ENCODE data around the gene ADI1. TPM values are rescaled to one million over a fixed set of nuclear protein-coding genes. Genes with fewer than 3 reads are reported as not detected.

Gene ADI1
- total and polyA plus RNA-seq, 2 experiments from 2014 or later = 77.7 to 140 TPM

DNA sequence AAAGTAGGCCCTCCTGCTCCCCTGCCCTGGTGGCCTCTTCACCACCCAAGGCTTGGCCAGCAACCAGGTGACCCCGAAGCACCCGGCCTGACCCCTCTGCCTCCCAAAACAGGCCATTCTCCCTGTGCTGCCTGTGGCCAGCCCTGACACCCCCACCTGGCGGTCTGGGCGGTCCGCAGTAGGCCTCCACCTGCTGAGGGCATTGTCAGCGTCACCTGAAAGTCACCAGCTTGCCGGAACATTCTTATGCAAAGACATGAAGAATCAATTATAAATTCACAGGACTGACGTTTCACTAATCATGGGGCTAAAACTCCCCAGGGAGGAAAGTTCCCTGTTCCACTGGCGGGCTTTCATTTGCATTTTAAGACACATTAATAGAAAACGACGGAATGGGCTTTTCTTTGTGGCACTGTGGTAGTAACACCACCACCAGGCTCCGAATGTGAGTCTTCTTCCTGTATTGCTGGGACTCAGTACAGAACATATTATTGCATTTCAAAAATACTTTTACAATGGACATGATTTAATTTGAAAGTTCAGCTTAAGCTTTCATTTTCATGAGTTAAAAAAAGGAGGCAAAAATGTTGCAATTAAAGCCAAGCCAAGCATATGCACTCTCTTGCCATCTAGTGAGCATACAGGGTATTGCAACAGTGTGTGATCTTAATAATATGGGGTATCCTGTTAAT lies 57.4 kb downstream of the ADI1 start:
- no peak overlapping the region for H2AFZ ChIP-seq
- no peaks in the 10 kb centered on the region for H3K27me3 ChIP-seq (replicated peaks; ENCODE audit: insufficient read depth)
- H3K36me3 ChIP-seq (ENCODE audit: low read depth) = no peaks in the 10 kb centered on the region
- H4K20me1 ChIP-seq (ENCODE audit: insufficient read depth) = no peaks in the 10 kb centered on the region
- peak overlapping the region; percentile 38; the same call in 1 of the 2 replicates for H3K4me3 ChIP-seq
- in situ Hi-C loops (cut with MboI) = no loop called here
- DNase-seq = peak; percentile 68
- peak overlapping the region; percentile 20; the same call in 1 of the 2 replicates for H3K27ac ChIP-seq
- 54 to 59% methylated on average over 12 of the region's 12 CpGs for WGBS, 2 experiments (ENCODE audit: low coverage in 1 of 2, low lambda C conversion rate in 2 of 2, missing lambda C conversion rate in 2 of 2)
- H3K9ac ChIP-seq = peak overlapping the region; percentile 44
- no peak overlapping the region for H3K4me2 ChIP-seq (ENCODE audit: unreplicated experiment)
- no peaks in the 10 kb centered on the region for H3K9me2 ChIP-seq (ENCODE audit: insufficient read depth)
- TF ChIP-seq EZH2 (IDR thresholded peaks at IDR 0.05; ENCODE audit: insufficient read depth, poor library complexity, severe bottlenecking) (no peak), EZH2phosphoT487 (IDR thresholded peaks at IDR 0.05; ENCODE audit: insufficient read depth, low read depth) (no peak)
- peaks cover 24% of the 10 kb centered on the region for H3F3A ChIP-seq (ENCODE audit: insufficient read depth)
- peaks cover 20% of the 10 kb centered on the region for H3K4me1 ChIP-seq (ENCODE audit: insufficient read depth)
- no peaks in the 10 kb centered on the region for H3K9me3 ChIP-seq (ENCODE audit: low read depth)
- no peaks in the 10 kb centered on the region for H3K79me2 ChIP-seq (ENCODE audit: insufficient read depth)

DNA sequence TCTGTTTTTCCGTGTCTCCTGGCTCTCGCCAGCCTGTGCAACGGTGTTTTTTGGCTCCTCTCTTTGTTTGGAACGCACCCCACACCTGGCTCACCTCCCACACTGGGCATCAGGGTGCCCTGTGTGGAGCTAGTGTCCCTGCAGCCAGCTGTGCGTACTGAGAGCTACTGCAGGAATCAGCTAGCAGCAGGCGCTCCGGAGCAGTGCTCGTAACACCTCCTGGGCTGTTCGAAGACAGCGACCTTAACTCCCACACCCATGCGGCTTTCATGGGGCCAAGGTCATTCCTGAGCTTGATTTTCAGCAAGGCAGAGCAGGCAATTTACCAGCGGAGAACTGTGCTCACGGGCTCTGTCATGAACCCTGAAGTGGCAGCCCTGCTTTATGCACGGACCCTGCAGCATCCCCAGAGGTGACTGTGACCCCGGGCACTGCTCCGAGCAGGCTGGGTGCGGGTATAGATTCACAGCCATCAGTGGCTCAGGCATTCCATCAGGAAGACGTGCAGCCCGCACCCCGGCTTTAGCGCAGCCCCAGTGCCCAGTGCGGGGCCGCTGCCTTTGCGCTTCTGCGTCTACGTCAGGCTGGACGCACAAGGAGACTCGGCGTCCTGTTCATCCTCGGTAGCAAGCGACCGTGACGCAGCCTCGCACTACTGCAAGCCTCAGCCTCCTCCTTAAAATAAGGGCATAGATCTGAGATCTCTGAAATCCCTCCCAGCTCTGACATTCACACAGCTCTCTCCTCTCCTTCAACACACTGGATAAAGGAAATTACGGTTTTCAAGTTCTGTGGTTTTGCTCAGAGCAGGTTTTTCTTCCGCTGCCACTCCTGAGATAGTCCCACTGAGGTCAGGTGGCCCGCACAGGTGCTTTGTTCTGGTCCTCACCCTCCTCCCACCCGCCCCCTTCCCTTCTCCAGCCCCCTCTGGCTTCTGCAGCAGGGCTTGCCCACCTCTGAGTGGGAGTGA lies 58.2 kb downstream of the ADI1 start:
- no peaks in the 10 kb centered on the region for H4K20me1 ChIP-seq (ENCODE audit: insufficient read depth)
- no peaks in the 10 kb centered on the region for H3K9me3 ChIP-seq (ENCODE audit: low read depth)
- peaks cover 19% of the 10 kb centered on the region for H3F3A ChIP-seq (ENCODE audit: insufficient read depth)
- in situ Hi-C loops (cut with MboI) = no loop called here
- H3K4me2 ChIP-seq (ENCODE audit: unreplicated experiment) = no peak overlapping the region
- no peaks in the 10 kb centered on the region for H3K79me2 ChIP-seq (ENCODE audit: insufficient read depth)
- no peak for DNase-seq
- no peak overlapping the region for H2AFZ ChIP-seq
- TF ChIP-seq EZH2 (IDR thresholded peaks at IDR 0.05; ENCODE audit: insufficient read depth, poor library complexity, severe bottlenecking) (no peak), EZH2phosphoT487 (IDR thresholded peaks at IDR 0.05; ENCODE audit: insufficient read depth, low read depth) (no peak)
- WGBS, 2 experiments (ENCODE audit: low coverage in 1 of 2, low lambda C conversion rate in 2 of 2, missing lambda C conversion rate in 2 of 2) = 88 to 91% methylated on average over 37 of the region's 38 CpGs
- no peaks in the 10 kb centered on the region for H3K9me2 ChIP-seq (ENCODE audit: insufficient read depth)
- no peaks in the 10 kb centered on the region for H3K27me3 ChIP-seq (replicated peaks; ENCODE audit: insufficient read depth)
- no peak overlapping the region for H3K27ac ChIP-seq
- no peaks in the 10 kb centered on the region for H3K36me3 ChIP-seq (ENCODE audit: low read depth)
- H3K9ac ChIP-seq = no peak overlapping the region
- H3K4me3 ChIP-seq = no peak overlapping the region
- H3K4me1 ChIP-seq (ENCODE audit: insufficient read depth) = peaks cover 12% of the 10 kb centered on the region

DNA sequence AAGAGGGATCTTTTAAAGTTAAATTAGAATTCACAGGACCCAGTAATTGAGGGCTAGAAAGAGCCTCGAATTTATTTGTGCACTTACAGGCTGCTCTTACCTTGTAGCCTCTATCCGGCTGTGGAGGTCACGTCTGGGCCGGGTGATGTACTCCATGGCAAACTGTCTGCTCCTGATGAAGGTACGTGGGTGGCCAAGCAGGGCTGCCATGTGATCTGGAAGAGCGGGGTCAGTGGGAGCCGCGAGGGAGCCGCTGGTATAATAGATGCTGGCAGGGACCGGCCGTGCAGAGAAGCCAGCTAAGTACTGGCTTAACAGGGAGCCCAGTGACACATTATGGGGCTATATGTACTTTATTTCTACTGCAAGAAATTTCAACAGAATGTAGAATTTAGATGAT lies 59.2 kb downstream of the ADI1 start:
- Histone ChIP-seq H3K4me3 (no peak overlapping the region), H3K9me2 (ENCODE audit: insufficient read depth) (no peaks in the 10 kb centered on the region), H3K9me3 (ENCODE audit: low read depth) (no peaks in the 10 kb centered on the region), H3K27me3 (replicated peaks; ENCODE audit: insufficient read depth) (no peaks in the 10 kb centered on the region), H3K9ac (no peak overlapping the region), H3K4me2 (ENCODE audit: unreplicated experiment) (no peak overlapping the region), H4K20me1 (ENCODE audit: insufficient read depth) (no peaks in the 10 kb centered on the region), H3K79me2 (ENCODE audit: insufficient read depth) (no peaks in the 10 kb centered on the region), H3F3A (ENCODE audit: insufficient read depth) (peaks cover 12% of the 10 kb centered on the region), H3K27ac (no peak overlapping the region), H3K4me1 (ENCODE audit: insufficient read depth) (peaks cover 4% of the 10 kb centered on the region), H3K36me3 (ENCODE audit: low read depth) (no peaks in the 10 kb centered on the region), H2AFZ (no peak overlapping the region)
- DNase-seq = no peak
- WGBS, 2 experiments (ENCODE audit: low coverage in 1 of 2, low lambda C conversion rate in 2 of 2, missing lambda C conversion rate in 2 of 2) = 93 to 97% methylated on average over 11 of the region's 11 CpGs
- in situ Hi-C loops (cut with MboI) = no loop called here
- TF ChIP-seq EZH2phosphoT487 (IDR thresholded peaks at IDR 0.05; ENCODE audit: insufficient read depth, low read depth) (no peak), EZH2 (IDR thresholded peaks at IDR 0.05; ENCODE audit: insufficient read depth, poor library complexity, severe bottlenecking) (no peak)

DNA sequence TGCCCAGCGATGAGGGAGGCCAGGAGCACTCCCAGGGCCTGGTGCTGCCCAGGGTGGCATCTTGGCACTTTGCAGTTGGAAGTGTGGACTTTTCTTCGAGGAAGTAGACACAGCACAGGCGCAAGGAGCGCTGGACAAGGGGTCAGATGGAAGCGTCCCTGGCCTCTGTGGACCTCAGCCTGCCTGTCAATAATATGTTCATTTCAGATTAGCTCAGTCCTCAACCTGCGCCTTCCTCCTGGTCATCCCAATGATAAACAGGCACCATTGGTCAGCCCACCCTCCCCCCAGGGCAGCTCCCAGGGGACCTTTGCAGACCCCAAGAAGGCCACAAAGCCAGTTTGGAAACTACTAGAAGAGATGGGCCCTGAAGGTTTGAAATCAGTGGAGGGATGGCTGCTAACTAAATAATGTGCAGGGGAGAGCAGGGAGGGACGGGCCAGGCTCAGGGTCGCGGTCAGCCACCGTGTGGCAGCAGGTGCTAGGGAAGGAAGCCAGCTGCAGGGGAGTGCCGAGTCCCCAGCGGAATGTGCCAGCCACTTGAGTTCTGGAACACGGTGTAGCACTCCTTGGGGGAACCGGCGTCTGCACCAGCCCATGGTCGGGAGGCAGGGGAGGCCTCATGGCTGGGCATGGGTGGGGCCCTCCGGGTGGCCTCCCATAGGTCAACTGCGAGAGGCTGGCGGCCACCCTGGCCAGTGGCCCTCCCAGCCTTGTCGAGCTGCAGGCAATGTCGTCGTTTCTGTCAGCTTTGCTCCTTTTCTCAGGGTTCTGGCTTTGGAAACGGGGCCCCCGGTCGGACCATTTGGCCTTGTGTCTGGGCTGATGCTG lies 59.9 kb downstream of the ADI1 start:
- WGBS, 2 experiments (ENCODE audit: low coverage in 1 of 2, low lambda C conversion rate in 2 of 2, missing lambda C conversion rate in 2 of 2) = 86 to 87% methylated on average over 25 of the region's 25 CpGs
- H3F3A ChIP-seq (ENCODE audit: insufficient read depth) = peaks cover 5% of the 10 kb centered on the region; the same call in 1 of the 2 replicates
- no peaks in the 10 kb centered on the region for H3K79me2 ChIP-seq (ENCODE audit: insufficient read depth)
- no peak overlapping the region for H3K27ac ChIP-seq
- TF ChIP-seq EZH2 (IDR thresholded peaks at IDR 0.05; ENCODE audit: insufficient read depth, poor library complexity, severe bottlenecking) (no peak), EZH2phosphoT487 (IDR thresholded peaks at IDR 0.05; ENCODE audit: insufficient read depth, low read depth) (no peak)
- H3K4me2 ChIP-seq (ENCODE audit: unreplicated experiment) = no peak overlapping the region
- no peaks in the 10 kb centered on the region for H3K9me3 ChIP-seq (ENCODE audit: low read depth)
- no peak for DNase-seq
- H3K36me3 ChIP-seq (ENCODE audit: low read depth) = no peaks in the 10 kb centered on the region
- H3K9me2 ChIP-seq (ENCODE audit: insufficient read depth) = no peaks in the 10 kb centered on the region
- H3K9ac ChIP-seq = no peak overlapping the region
- in situ Hi-C loops (cut with MboI) = no loop called here
- H3K4me1 ChIP-seq (ENCODE audit: insufficient read depth) = no peaks in the 10 kb centered on the region
- H3K27me3 ChIP-seq (replicated peaks; ENCODE audit: insufficient read depth) = no peaks in the 10 kb centered on the region
- no peak overlapping the region for H3K4me3 ChIP-seq
- no peaks in the 10 kb centered on the region for H4K20me1 ChIP-seq (ENCODE audit: insufficient read depth)
- no peak overlapping the region for H2AFZ ChIP-seq
